ENCODE measurements around the gene GPC6. TPM values are rescaled to one million over a fixed set of nuclear protein-coding genes. Genes with fewer than 3 reads are reported as not detected.

Gene GPC6
- 80.9 and 92.8 TPM in 2 replicates for total RNA-seq
- polyA plus RNA-seq = 25.8 and 26.0 TPM in 2 replicates

- Histone ChIP-seq H4K20me1 (ENCODE audit: insufficient read depth, poor library complexity, severe bottlenecking) (no peaks in the 10 kb centered on the region), H3K9me2 (replicated peaks; ENCODE audit: insufficient read depth) (no peaks in the 10 kb centered on the region), H3K27me3 (no peaks in the 10 kb centered on the region), H3K36me3 (replicated peaks; ENCODE audit: insufficient read depth, low read depth) (no peaks in the 10 kb centered on the region), H2AFZ (peak within 1 kb of the TSS; percentile 62), H3K9me3 (ENCODE audit: low read depth) (no peaks in the 10 kb centered on the region), H3K4me1 (ENCODE audit: insufficient read depth) (peaks cover 36% of the 10 kb centered on the region), H3K79me2 (peaks cover 39% of the 10 kb centered on the region), H3K4me2 (peak within 1 kb of the TSS; percentile 76), H3K4me3 (peak within 1 kb of the TSS; percentile 85), H3K27ac (peak within 1 kb of the TSS; percentile 95)
- WGBS (ENCODE audit: low lambda C conversion rate, missing lambda C conversion rate) = under 1% methylated on average over 31 of the region's 31 CpGs
- TF ChIP-seq CTCF (IDR thresholded peaks at IDR 0.05; ENCODE audit: poor library complexity) = no peak
- TF ChIP-seq EZH2phosphoT487 (IDR thresholded peaks at IDR 0.05; ENCODE audit: low read depth, severe bottlenecking, unreplicated experiment) = no peak
- no peak for TF ChIP-seq EZH2 (IDR thresholded peaks at IDR 0.05; ENCODE audit: borderline replicate concordance)
- peak; percentile 87 for DNase-seq (ENCODE audit: low spot score)
Observed at GRCh38 chr13:93226623-93227279, at the start of gene GPC6. TSS of gene GPC6 (plus strand) at chr13:93226807.

- Histone ChIP-seq H4K20me1 (ENCODE audit: insufficient read depth, poor library complexity, severe bottlenecking) (no peaks in the 10 kb centered on the region), H3K27me3 (no peaks in the 10 kb centered on the region), H3K9me3 (ENCODE audit: low read depth) (no peaks in the 10 kb centered on the region), H3K4me3 (no peak overlapping the region), H3K36me3 (replicated peaks; ENCODE audit: insufficient read depth, low read depth) (no peaks in the 10 kb centered on the region), H3K9me2 (replicated peaks; ENCODE audit: insufficient read depth) (no peaks in the 10 kb centered on the region), H3K4me2 (peak overlapping the region; percentile 15), H3K79me2 (no peaks in the 10 kb centered on the region), H2AFZ (no peak overlapping the region), H3K4me1 (ENCODE audit: insufficient read depth) (no peaks in the 10 kb centered on the region), H3K27ac (peak overlapping the region; percentile 64)
- WGBS (ENCODE audit: low lambda C conversion rate, missing lambda C conversion rate) = 8% methylated on average over 2 of the region's 2 CpGs
- TF ChIP-seq EZH2 (IDR thresholded peaks at IDR 0.05; ENCODE audit: borderline replicate concordance) (no peak), CTCF (IDR thresholded peaks at IDR 0.05; ENCODE audit: poor library complexity) (no peak), EZH2phosphoT487 (IDR thresholded peaks at IDR 0.05; ENCODE audit: low read depth, severe bottlenecking, unreplicated experiment) (no peak)
- no peak for DNase-seq (ENCODE audit: low spot score)
Observed at GRCh38 chr13:93180356-93180969, 46.1 kb upstream of the GPC6 start.

- no peaks in the 10 kb centered on the region for H4K20me1 ChIP-seq (ENCODE audit: insufficient read depth, poor library complexity, severe bottlenecking)
- H3K4me3 ChIP-seq = no peak overlapping the region
- TF ChIP-seq EZH2 (IDR thresholded peaks at IDR 0.05; ENCODE audit: borderline replicate concordance) = no peak
- TF ChIP-seq CTCF (IDR thresholded peaks at IDR 0.05; ENCODE audit: poor library complexity) = no peak
- TF ChIP-seq EZH2phosphoT487 (IDR thresholded peaks at IDR 0.05; ENCODE audit: low read depth, severe bottlenecking, unreplicated experiment) = no peak
- no peaks in the 10 kb centered on the region for H3K36me3 ChIP-seq (replicated peaks; ENCODE audit: insufficient read depth, low read depth)
- H3K4me2 ChIP-seq = no peak overlapping the region
- H3K9me2 ChIP-seq (replicated peaks; ENCODE audit: insufficient read depth) = no peaks in the 10 kb centered on the region
- peak overlapping the region; percentile 18 for H3K27ac ChIP-seq
- no peaks in the 10 kb centered on the region for H3K9me3 ChIP-seq (ENCODE audit: low read depth)
- DNase-seq (ENCODE audit: low spot score) = no peak
- no peak overlapping the region for H2AFZ ChIP-seq
- H3K4me1 ChIP-seq (ENCODE audit: insufficient read depth) = no peaks in the 10 kb centered on the region
- H3K79me2 ChIP-seq = no peaks in the 10 kb centered on the region
- no peaks in the 10 kb centered on the region for H3K27me3 ChIP-seq
- WGBS (ENCODE audit: low lambda C conversion rate, missing lambda C conversion rate) = 94% methylated on average over 3 of the region's 3 CpGs
Observed at GRCh38 chr13:93182406-93182805, 44.2 kb upstream of the GPC6 start.
